HepG2 (cell line): ENCODE data around the gene MYO3A. TPM values are rescaled to one million over a fixed set of nuclear protein-coding genes. Genes with fewer than 3 reads are reported as not detected.

Source experiments
- ATAC-seq: fragments of 200-7000 bp; cut with Tn5 transposase; 3 replicates; pipeline ENCODE4 v1.9.1; 2020; ENCODE audit warnings: mild to moderate bottlenecking, moderate library complexity
- BruUV-seq: library from RNA; stranded (reverse); fragments of 400-500 nt; replicated peaks from 2 replicates; lab custom pipeline; 2021; lab: Mats Ljungman, UMichigan
- CTCF ChIA-PET: fragments of 300-600 bp; formaldehyde crosslinking; extraction: SDS; loops from one replicate; lab custom pipeline; 2021; ENCODE audit warnings: low total read pairs, inconsistent platforms, low intra/inter-chr PET ratio; lab: Yijun Ruan, JAX
- POLR2A ChIA-PET: fragments of 350-600 bp; sonication (Branson Sonifier 250); formaldehyde crosslinking; loops from one replicate; lab custom pipeline; 2020; ENCODE audit warnings: antibody characterized with exemption, inconsistent platforms; lab: Yijun Ruan, JAX
- DNase-seq: peaks from one replicate; pipeline ENCODE4 v3.0.0-alpha.2; 2015; ENCODE audit warnings: low spot score
- FAIRE-seq: peaks from 3 replicates; lab custom pipeline; 2011; peaks lifted over from hg19 to GRCh38; lab: Jason Lieb, UNC
- H2AFZ ChIP-seq: one replicate; pipeline ENCODE4 v1.6.1; 2011; ENCODE audit warnings: low read length, inconsistent platforms
- H3K27ac ChIP-seq: fragments of 300-600 bp; 3 replicates; pipeline ENCODE4 v1.8.0; 2011; ENCODE audit warnings: mixed run types, mild to moderate bottlenecking, mixed read lengths, low read length, inconsistent platforms; ENCODE audit not compliant: insufficient read depth; ENCODE audit errors: extremely low read length
- H3K27me3 ChIP-seq, 2 experiments: fragments of 200-600 bp in 1 of 2; 2 replicates in 1 of 2; 3 replicates in 1 of 2; pipeline versions ENCODE4 v1.6.0 to v1.8.0; 2011; ENCODE audit warnings: low read length in 2 of 2, mild to moderate bottlenecking in 2 of 2, moderate library complexity in 2 of 2, inconsistent platforms in 1 of 2; ENCODE audit not compliant: insufficient read depth in 2 of 2, control insufficient read depth in 1 of 2
- H3K36me3 ChIP-seq, 2 experiments: fragments of 200-600 bp in 1 of 2; replicated peaks in 1 of 2; 2 replicates in 1 of 2; 3 replicates in 1 of 2; pipeline versions ENCODE4 v1.5.1 to v1.8.0; 2011; ENCODE audit warnings: low read length in 2 of 2, inconsistent platforms in 1 of 2; ENCODE audit not compliant: insufficient read depth in 2 of 2, control insufficient read depth in 1 of 2
- H3K4me1 ChIP-seq: 2 replicates; pipeline ENCODE4 v1.5.1; 2012; ENCODE audit warnings: low read length, inconsistent platforms; ENCODE audit not compliant: insufficient read depth
- H3K4me2 ChIP-seq: 2 replicates; pipeline ENCODE4 v1.6.0; 2011; ENCODE audit warnings: low read depth, low read length, inconsistent platforms
- H3K4me3 ChIP-seq, 3 experiments: fragments of 200-600 bp in 1 of 3; sonication (generic), shearing (Covaris generic) in 1 of 3; replicated peaks in 1 of 3; 2 replicates each; pipeline ENCODE4 v1.5.1; 2011 to 2016; ENCODE audit warnings: low read length in 3 of 3, inconsistent platforms in 2 of 3, low read depth in 2 of 3, mild to moderate bottlenecking in 2 of 3, control low read depth in 1 of 3, mixed read lengths in 1 of 3; ENCODE audit not compliant: insufficient read depth in 1 of 3
- H3K79me2 ChIP-seq: one replicate; pipeline ENCODE4 v1.6.1; 2011; ENCODE audit warnings: low read length, inconsistent platforms; ENCODE audit not compliant: insufficient read depth
- H3K9ac ChIP-seq: 2 replicates; pipeline ENCODE4 v1.6.0; 2011; ENCODE audit warnings: mild to moderate bottlenecking, low read depth, low read length, inconsistent platforms; ENCODE audit not compliant: insufficient read depth
- H3K9me3 ChIP-seq: 2 replicates; pipeline ENCODE4 v1.5.1; 2012; ENCODE audit warnings: mild to moderate bottlenecking, low read length
- H4K20me1 ChIP-seq: 2 replicates; pipeline ENCODE4 v1.6.0; 2011; ENCODE audit warnings: inconsistent platforms, mild to moderate bottlenecking, low read length, moderate library complexity; ENCODE audit not compliant: insufficient read depth
- FOXA3 ChIP-seq: IDR thresholded peaks from 2 replicates; pipeline ENCODE4 v1.6.1; 2016; ENCODE audit warnings: missing genetic modification reagents, missing compliant biosample characterization
- GZF1 ChIP-seq: sonication (generic); formaldehyde crosslinking; IDR thresholded peaks from 2 replicates; pipeline ENCODE4 v1.5.1; 2020; ENCODE audit warnings: mild to moderate bottlenecking, missing genetic modification reagents
- REPIN1 ChIP-seq: sonication (generic); formaldehyde crosslinking; IDR thresholded peaks from 2 replicates; pipeline ENCODE4 v1.8.0; 2022; ENCODE audit warnings: missing genetic modification reagents, low read depth, mild to moderate bottlenecking, borderline replicate concordance
- RXRA ChIP-seq: sonication (generic); formaldehyde crosslinking; IDR thresholded peaks from 2 replicates; pipeline ENCODE4 v1.5.1; 2020; ENCODE audit warnings: missing genetic modification reagents
- ZFP36L1 ChIP-seq: sonication (generic); formaldehyde crosslinking; IDR thresholded peaks from 2 replicates; pipeline ENCODE4 v1.8.0; 2022; ENCODE audit warnings: mild to moderate bottlenecking, missing genetic modification reagents, moderate library complexity
- ZNF264 ChIP-seq: sonication (generic); formaldehyde crosslinking; IDR thresholded peaks from 2 replicates; pipeline ENCODE4 v1.4.0; 2020; ENCODE audit warnings: missing genetic modification reagents
- ZNF501 ChIP-seq: sonication (generic); formaldehyde crosslinking; IDR thresholded peaks from 2 replicates; pipeline ENCODE4 v1.5.1; 2020; ENCODE audit warnings: mild to moderate bottlenecking, moderate library complexity, missing genetic modification reagents
- ZNF546 ChIP-seq: sonication (generic); formaldehyde crosslinking; conservative IDR thresholded peaks from 2 replicates; pipeline ENCODE4 v1.8.1; 2023; ENCODE audit warnings: mild to moderate bottlenecking, missing genetic modification reagents
- ZNF552 ChIP-seq: sonication (generic); formaldehyde crosslinking; IDR thresholded peaks from 2 replicates; pipeline ENCODE4 v1.9.0; 2022; ENCODE audit warnings: missing genetic modification reagents, mild to moderate bottlenecking, borderline replicate concordance
- ZNF572 ChIP-seq: sonication (generic); formaldehyde crosslinking; IDR thresholded peaks from 2 replicates; pipeline ENCODE4 v1.5.1; 2020; ENCODE audit warnings: mild to moderate bottlenecking, missing genetic modification reagents
- ZNF629 ChIP-seq: sonication (generic); formaldehyde crosslinking; conservative IDR thresholded peaks from 2 replicates; pipeline ENCODE4 v1.5.0; 2020; ENCODE audit warnings: missing genetic modification reagents
- in situ Hi-C: cut with HindIII; loops from 2 replicates; pipeline ENCODE4 v1.10.0; 2017; ENCODE audit warnings: low pct_unique_long_range_greater_than_20kb; ENCODE audit not compliant: extremely low pct_ligation_motif_present
- intact Hi-C: fragments of 100-400 bp; cut with micrococcal nuclease; formaldehyde crosslinking; loops from one replicate; pipeline ENCODE4 v1.10.0; 2022; ENCODE audit not compliant: unreplicated experiment
- polyA plus RNA-seq, 8 experiments: library from polyadenylated mRNA; depleted of rRNA in 3 of 8; stranded (reverse) in 7 of 8; unstranded in 1 of 8; fragments of >200 nt; fragmentation: Illumina TruSeq in 4 of 8; extraction: Trizol in 4 of 8; gene quantifications; 2 replicates each; pipeline versions ENCODE4 v1.2.1 to v1.2.3, GENCODE V29; 2011 to 2016; ENCODE audit warnings: low read depth in 4 of 8, missing spikeins in 1 of 8, mixed read lengths in 1 of 8; ENCODE audit not compliant: insufficient read depth in 1 of 8
- total RNA-seq, 5 experiments: library from RNA; depleted of rRNA; stranded (reverse); fragments of >200 nt; fragmentation: Illumina TruSeq; extraction: Trizol; gene quantifications; 2 replicates each; pipeline ENCODE4 v1.2.3, GENCODE V29; 2016; ENCODE audit warnings: low read depth in 1 of 5
- TF ChIP-seq, protein P1 (sequence below): sonication (generic); formaldehyde crosslinking; IDR thresholded peaks from 2 replicates; pipeline ENCODE4 v1.4.0; 2020; ENCODE audit warnings: missing genetic modification reagents
- TF ChIP-seq, protein P2 (sequence below): IDR thresholded peaks from 2 replicates; pipeline ENCODE4 v1.6.1; 2016; ENCODE audit warnings: control low read depth
- TF ChIP-seq, protein P3 (sequence below): sonication (generic); formaldehyde crosslinking; IDR thresholded peaks from 2 replicates; pipeline ENCODE4 v1.5.0; 2020; ENCODE audit warnings: missing genetic modification reagents, mild to moderate bottlenecking, borderline replicate concordance
- TF ChIP-seq, protein P4 (sequence below): sonication (generic); formaldehyde crosslinking; IDR thresholded peaks from 2 replicates; pipeline ENCODE4 v1.5.1; 2020; ENCODE audit warnings: mild to moderate bottlenecking, moderate library complexity, missing genetic modification reagents
- TF ChIP-seq, protein P5 (sequence below), 2 experiments: sonication (generic) in 1 of 2; formaldehyde crosslinking in 1 of 2; IDR thresholded peaks; 2 replicates each; pipeline versions ENCODE4 v1.4.0 to v1.6.1; 2018 to 2020; ENCODE audit warnings: missing genetic modification reagents in 2 of 2, borderline replicate concordance in 1 of 2, low read depth in 1 of 2, mild to moderate bottlenecking in 1 of 2, missing biosample characterization in 1 of 2
- TF ChIP-seq, protein P6 (sequence below): sonication (generic); formaldehyde crosslinking; IDR thresholded peaks from 2 replicates; pipeline ENCODE4 v1.5.1; 2020; ENCODE audit warnings: missing genetic modification reagents, mild to moderate bottlenecking, borderline replicate concordance
- TF ChIP-seq, protein P7 (sequence below): sonication (generic); formaldehyde crosslinking; IDR thresholded peaks from 2 replicates; pipeline ENCODE4 v1.4.0; 2020; ENCODE audit warnings: mild to moderate bottlenecking, missing genetic modification reagents

MYO3A gene
- total and polyA plus RNA-seq, 2 of the 13 experiments (the other 11 are each of a cell fraction or from before 2014, with no cell fraction given), result not detected

DNA sequence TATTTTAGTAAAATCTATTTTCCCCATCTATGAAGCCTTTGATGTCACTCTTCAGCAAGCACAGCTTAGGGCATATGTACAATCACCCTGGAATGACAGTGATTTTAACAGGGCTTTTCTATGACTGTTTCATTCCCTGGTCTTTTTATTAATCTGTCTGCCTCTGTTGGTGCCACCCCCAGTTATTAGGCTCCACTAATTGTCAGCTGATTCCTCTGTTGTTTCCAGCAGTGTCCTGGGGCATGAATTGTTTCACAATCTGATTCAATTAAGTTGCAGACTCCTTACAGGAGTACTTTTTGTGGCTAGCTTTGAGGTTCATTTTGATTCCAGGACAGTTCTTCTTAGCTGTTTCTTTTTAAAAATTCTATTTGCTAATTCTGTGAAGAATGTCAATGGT is 38.6 kb downstream of the MYO3A start:
- H2AFZ ChIP-seq, result no peak overlapping the region
- CTCF ChIA-PET, result no interaction called here
- no peaks in the 10 kb centered on the region for H3K4me1 ChIP-seq
- H4K20me1 ChIP-seq, result no peaks in the 10 kb centered on the region
- H3K9me3 ChIP-seq, result no peaks in the 10 kb centered on the region
- no peak for ATAC-seq
- TF ChIP-seq, protein P1, sequence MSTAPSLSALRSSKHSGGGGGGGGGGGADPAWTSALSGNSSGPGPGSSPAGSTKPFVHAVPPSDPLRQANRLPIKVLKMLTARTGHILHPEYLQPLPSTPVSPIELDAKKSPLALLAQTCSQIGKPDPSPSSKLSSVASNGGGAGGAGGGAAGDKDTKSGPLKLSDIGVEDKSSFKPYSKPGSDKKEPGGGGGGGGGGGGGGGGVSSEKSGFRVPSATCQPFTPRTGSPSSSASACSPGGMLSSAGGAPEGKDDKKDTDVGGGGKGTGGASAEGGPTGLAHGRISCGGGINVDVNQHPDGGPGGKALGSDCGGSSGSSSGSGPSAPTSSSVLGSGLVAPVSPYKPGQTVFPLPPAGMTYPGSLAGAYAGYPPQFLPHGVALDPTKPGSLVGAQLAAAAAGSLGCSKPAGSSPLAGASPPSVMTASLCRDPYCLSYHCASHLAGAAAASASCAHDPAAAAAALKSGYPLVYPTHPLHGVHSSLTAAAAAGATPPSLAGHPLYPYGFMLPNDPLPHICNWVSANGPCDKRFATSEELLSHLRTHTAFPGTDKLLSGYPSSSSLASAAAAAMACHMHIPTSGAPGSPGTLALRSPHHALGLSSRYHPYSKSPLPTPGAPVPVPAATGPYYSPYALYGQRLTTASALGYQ (CRISPR knock-in tag), result no peak
- TF ChIP-seq ZNF629, result no peak
- no peak for TF ChIP-seq ZNF552
- no peak for TF ChIP-seq ZFP36L1 (CRISPR knock-in tag)
- no peak for TF ChIP-seq ZNF546 (CRISPR knock-in tag)
- TF ChIP-seq ZNF501 (CRISPR knock-in tag), result no peak
- TF ChIP-seq RXRA (CRISPR knock-in tag), result no peak
- TF ChIP-seq, protein P2, sequence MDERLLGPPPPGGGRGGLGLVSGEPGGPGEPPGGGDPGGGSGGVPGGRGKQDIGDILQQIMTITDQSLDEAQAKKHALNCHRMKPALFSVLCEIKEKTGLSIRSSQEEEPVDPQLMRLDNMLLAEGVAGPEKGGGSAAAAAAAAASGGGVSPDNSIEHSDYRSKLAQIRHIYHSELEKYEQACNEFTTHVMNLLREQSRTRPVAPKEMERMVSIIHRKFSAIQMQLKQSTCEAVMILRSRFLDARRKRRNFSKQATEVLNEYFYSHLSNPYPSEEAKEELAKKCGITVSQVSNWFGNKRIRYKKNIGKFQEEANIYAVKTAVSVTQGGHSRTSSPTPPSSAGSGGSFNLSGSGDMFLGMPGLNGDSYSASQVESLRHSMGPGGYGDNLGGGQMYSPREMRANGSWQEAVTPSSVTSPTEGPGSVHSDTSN (CRISPR knock-in tag), result no peak
- TF ChIP-seq, protein P3, sequence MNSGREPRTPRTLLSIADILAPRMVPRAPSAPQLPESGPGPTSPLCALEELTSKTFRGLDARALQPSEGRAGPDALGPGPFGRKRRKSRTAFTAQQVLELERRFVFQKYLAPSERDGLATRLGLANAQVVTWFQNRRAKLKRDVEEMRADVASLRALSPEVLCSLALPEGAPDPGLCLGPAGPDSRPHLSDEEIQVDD (CRISPR knock-in tag), result no peak
- TF ChIP-seq, protein P4, sequence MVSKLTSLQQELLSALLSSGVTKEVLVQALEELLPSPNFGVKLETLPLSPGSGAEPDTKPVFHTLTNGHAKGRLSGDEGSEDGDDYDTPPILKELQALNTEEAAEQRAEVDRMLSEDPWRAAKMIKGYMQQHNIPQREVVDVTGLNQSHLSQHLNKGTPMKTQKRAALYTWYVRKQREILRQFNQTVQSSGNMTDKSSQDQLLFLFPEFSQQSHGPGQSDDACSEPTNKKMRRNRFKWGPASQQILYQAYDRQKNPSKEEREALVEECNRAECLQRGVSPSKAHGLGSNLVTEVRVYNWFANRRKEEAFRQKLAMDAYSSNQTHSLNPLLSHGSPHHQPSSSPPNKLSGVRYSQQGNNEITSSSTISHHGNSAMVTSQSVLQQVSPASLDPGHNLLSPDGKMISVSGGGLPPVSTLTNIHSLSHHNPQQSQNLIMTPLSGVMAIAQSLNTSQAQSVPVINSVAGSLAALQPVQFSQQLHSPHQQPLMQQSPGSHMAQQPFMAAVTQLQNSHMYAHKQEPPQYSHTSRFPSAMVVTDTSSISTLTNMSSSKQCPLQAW, result no peak
- TF ChIP-seq REPIN1, result no peak
- no peak for TF ChIP-seq ZNF572 (CRISPR knock-in tag)
- TF ChIP-seq, protein P5, sequence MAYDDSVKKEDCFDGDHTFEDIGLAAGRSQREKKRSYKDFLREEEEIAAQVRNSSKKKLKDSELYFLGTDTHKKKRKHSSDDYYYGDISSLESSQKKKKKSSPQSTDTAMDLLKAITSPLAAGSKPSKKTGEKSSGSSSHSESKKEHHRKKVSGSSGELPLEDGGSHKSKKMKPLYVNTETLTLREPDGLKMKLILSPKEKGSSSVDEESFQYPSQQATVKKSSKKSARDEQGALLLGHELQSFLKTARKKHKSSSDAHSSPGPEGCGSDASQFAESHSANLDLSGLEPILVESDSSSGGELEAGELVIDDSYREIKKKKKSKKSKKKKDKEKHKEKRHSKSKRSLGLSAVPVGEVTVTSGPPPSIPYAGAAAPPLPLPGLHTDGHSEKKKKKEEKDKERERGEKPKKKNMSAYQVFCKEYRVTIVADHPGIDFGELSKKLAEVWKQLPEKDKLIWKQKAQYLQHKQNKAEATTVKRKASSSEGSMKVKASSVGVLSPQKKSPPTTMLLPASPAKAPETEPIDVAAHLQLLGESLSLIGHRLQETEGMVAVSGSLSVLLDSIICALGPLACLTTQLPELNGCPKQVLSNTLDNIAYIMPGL (CRISPR knock-in tag; IDR thresholded peaks at IDR 0.05; ENCODE audit: borderline replicate concordance in 1 of 2, low read depth in 1 of 2), result no peak
- TF ChIP-seq GZF1 (CRISPR knock-in tag), result no peak
- no peak for TF ChIP-seq ZNF264 (CRISPR knock-in tag)
- TF ChIP-seq, protein P6, sequence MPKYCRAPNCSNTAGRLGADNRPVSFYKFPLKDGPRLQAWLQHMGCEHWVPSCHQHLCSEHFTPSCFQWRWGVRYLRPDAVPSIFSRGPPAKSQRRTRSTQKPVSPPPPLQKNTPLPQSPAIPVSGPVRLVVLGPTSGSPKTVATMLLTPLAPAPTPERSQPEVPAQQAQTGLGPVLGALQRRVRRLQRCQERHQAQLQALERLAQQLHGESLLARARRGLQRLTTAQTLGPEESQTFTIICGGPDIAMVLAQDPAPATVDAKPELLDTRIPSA, result no peak
- TF ChIP-seq FOXA3, result no peak
- TF ChIP-seq, protein P7, sequence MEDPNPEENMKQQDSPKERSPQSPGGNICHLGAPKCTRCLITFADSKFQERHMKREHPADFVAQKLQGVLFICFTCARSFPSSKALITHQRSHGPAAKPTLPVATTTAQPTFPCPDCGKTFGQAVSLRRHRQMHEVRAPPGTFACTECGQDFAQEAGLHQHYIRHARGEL (CRISPR knock-in tag), result no peak
- no peaks in the 10 kb centered on the region for H3K36me3 ChIP-seq
- H3K27ac ChIP-seq, result no peak overlapping the region
- no peak overlapping the region for H3K9ac ChIP-seq
- no peaks in the 10 kb centered on the region for H3K79me2 ChIP-seq
- FAIRE-seq, result no peak
- no peaks in the 10 kb centered on the region for H3K27me3 ChIP-seq
- no TSS peak for BruUV-seq
- in situ Hi-C loops, result no loop called here
- intact Hi-C loops, result no loop called here
- no peak overlapping the region for H3K4me3 ChIP-seq
- H3K4me2 ChIP-seq, result no peak overlapping the region
- POLR2A ChIA-PET, result no interaction called here
- DNase-seq, result no peak
